Sigmoid colon (tissue), 7 donors: ENCODE results near the gene RNASET2. TPM values are rescaled to one million over a fixed set of nuclear protein-coding genes. Genes with fewer than 3 reads are reported as not detected.

ENCODE experiments used
- DNase-seq: peaks from one replicate; pipeline ENCODE4 v3.0.0-alpha.2; 2019
- H3K27ac ChIP-seq, 4 donors: fragments of 200-600 bp; sonication (generic); one replicate each; pipeline ENCODE4 v1.5.1; 2016 to 2019; ENCODE audit warnings: mild to moderate bottlenecking in 1 of 4
- H3K27me3 ChIP-seq, 3 donors: fragments of 200-600 bp; sonication (generic); one replicate each; pipeline ENCODE4 v1.5.1; 2019; ENCODE audit warnings: mild to moderate bottlenecking in 1 of 3
- H3K36me3 ChIP-seq, 4 donors: fragments of 200-600 bp; sonication (generic); one replicate each; pipeline ENCODE4 v1.5.1; 2016 to 2019
- H3K4me1 ChIP-seq, 4 donors: fragments of 200-600 bp; sonication (generic); one replicate each; pipeline ENCODE4 v1.5.1; 2017 to 2019
- H3K4me3 ChIP-seq, 4 donors: fragments of 200-600 bp; sonication (generic); one replicate each; pipeline ENCODE4 v1.5.1; 2017 to 2019; ENCODE audit warnings: mild to moderate bottlenecking in 2 of 4, moderate library complexity in 1 of 4
- H3K9me3 ChIP-seq, 4 donors: fragments of 200-600 bp in 3 of 4; sonication (generic) in 3 of 4; one replicate each; pipeline versions ENCODE4 v1.5.1 to v1.6.1; 2013 to 2019
- EP300 ChIP-seq, 4 donors: sonication (generic); formaldehyde crosslinking; IDR thresholded peaks; one replicate each; pipeline ENCODE4 v1.6.1; 2017; ENCODE audit warnings: antibody characterized with exemption in 4 of 4
- POLR2A ChIP-seq, 2 donors: fragments of 450-650 bp; IDR thresholded peaks; one replicate each; pipeline ENCODE4 v1.6.1; 2016; ENCODE audit warnings: antibody characterized with exemption in 2 of 2, mild to moderate bottlenecking in 2 of 2, moderate library complexity in 2 of 2
- POLR2AphosphoS5 ChIP-seq, 4 donors: sonication (generic); formaldehyde crosslinking; IDR thresholded peaks; one replicate each; pipeline ENCODE4 v1.6.1; 2017; ENCODE audit warnings: antibody characterized with exemption in 4 of 4
- WGBS, 2 donors: extraction: QIAGEN DNeasy Blood & Tissue Kit; methylation state at CpG; one replicate each; pipeline ENCODE4 v1.1.7; 2013; 5-methylcytosine and 5-hydroxymethylcytosine counted together
- intact Hi-C: fragments of 100-400 bp; cut with DNase I; formaldehyde crosslinking; loops from one replicate; pipeline ENCODE4 v1.15.1; 2023
- polyA plus RNA-seq, 3 donors: library from polyadenylated mRNA; stranded (reverse); fragments of 200-250 nt; gene quantifications; one replicate each; pipeline ENCODE4 v1.2.3, GENCODE V29; 2013
- total RNA-seq, 4 donors: library from RNA; depleted of rRNA; stranded (reverse); fragments of >200 nt; gene quantifications; one replicate each; pipeline ENCODE4 v1.1.0, GENCODE V29; 2016
- TF ChIP-seq, protein P1 (sequence below), 4 experiments: fragments of 450-650 bp in 3 of 4; fragments of 200-600 bp in 1 of 4; IDR thresholded peaks; one replicate each; pipeline ENCODE4 v1.5.1; 2016 to 2019; ENCODE audit warnings: antibody characterized with exemption in 4 of 4, mild to moderate bottlenecking in 3 of 4, moderate library complexity in 2 of 4
- donor health status: healthy with polysubstance abuse.
- donor health status: Bipolar disorder and iron deficiency.
- donor health status: healthy.

RNASET2 gene
- total and polyA plus RNA-seq, 7 donors, result 35.4 to 83.9 (median 43.9) TPM

DNA sequence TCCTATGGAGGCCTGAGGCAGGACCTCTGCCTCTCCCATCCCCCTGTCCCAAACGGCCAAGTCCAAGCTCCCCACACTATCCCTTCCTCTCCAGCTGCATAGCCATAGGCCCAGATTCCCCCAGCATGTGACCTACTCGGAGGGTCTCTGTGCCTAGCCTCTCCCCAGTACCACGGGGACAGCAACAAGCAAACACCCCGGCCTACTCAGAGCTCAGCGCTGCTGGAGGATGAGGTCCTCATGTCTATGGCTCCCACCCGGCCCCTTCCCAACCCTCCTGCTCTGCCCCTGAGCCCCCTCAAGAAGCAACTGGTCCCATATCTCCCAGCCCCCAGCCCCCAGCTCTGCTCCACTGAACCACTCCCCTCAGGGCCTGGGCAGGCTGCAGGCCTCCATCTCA is 24.2 kb downstream of the RNASET2 start:
- no peak for DNase-seq
- Histone ChIP-seq H3K27ac (no peak overlapping the region), H3K36me3 (peaks cover 0 to 25% (median 3%) of the 10 kb centered on the region in 4 donors), H3K27me3 (no peaks in the 10 kb centered on the region), H3K4me1 (peaks cover 0 to 14% (median 6%) of the 10 kb centered on the region in 4 donors), H3K9me3 (no peaks in the 10 kb centered on the region), H3K4me3 (no peak overlapping the region)
- intact Hi-C loops, result no loop called here
- no peak for TF ChIP-seq POLR2AphosphoS5 (IDR thresholded peaks at IDR 0.05)
- TF ChIP-seq, protein P1, sequence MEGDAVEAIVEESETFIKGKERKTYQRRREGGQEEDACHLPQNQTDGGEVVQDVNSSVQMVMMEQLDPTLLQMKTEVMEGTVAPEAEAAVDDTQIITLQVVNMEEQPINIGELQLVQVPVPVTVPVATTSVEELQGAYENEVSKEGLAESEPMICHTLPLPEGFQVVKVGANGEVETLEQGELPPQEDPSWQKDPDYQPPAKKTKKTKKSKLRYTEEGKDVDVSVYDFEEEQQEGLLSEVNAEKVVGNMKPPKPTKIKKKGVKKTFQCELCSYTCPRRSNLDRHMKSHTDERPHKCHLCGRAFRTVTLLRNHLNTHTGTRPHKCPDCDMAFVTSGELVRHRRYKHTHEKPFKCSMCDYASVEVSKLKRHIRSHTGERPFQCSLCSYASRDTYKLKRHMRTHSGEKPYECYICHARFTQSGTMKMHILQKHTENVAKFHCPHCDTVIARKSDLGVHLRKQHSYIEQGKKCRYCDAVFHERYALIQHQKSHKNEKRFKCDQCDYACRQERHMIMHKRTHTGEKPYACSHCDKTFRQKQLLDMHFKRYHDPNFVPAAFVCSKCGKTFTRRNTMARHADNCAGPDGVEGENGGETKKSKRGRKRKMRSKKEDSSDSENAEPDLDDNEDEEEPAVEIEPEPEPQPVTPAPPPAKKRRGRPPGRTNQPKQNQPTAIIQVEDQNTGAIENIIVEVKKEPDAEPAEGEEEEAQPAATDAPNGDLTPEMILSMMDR (IDR thresholded peaks at IDR 0.05), result no peak
- TF ChIP-seq POLR2A (IDR thresholded peaks at IDR 0.05), result no peak
- no peak for TF ChIP-seq EP300 (IDR thresholded peaks at IDR 0.05)
- WGBS, 2 donors, result 92 to 93% methylated on average over 6 of the region's 6 CpGs

DNA sequence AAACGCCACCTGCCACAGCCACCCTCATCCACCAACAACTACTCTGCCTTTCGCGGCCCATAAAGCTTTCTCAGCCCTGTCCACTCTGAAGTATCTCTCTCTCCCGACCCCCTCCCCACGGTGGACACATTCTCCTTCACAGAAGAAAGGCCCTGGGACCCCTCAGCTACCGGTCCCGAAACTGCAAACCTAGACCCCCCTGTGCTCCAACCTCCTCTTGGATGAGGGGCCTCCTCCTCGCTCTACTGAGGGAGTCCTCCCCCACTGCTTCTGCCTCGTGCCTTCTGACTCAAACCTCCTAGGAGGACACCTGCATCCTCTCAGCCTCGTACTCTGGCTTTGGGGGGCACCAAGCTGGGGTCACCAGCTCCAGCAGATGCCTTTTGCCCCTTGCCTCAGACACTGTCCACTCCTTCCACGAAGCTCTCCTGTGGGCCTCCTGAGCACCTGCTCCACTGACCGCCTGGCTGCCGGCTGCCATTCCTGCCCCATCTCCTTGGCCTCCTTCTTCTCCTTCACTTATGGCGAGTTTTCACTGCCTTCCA is 24.9 kb downstream of the RNASET2 start:
- intact Hi-C loops, result no loop called here
- TF ChIP-seq EP300 (IDR thresholded peaks at IDR 0.05) (no peak), POLR2AphosphoS5 (IDR thresholded peaks at IDR 0.05) (no peak), POLR2A (IDR thresholded peaks at IDR 0.05) (no peak)
- TF ChIP-seq, protein P1 (IDR thresholded peaks at IDR 0.05), result no peak

DNA sequence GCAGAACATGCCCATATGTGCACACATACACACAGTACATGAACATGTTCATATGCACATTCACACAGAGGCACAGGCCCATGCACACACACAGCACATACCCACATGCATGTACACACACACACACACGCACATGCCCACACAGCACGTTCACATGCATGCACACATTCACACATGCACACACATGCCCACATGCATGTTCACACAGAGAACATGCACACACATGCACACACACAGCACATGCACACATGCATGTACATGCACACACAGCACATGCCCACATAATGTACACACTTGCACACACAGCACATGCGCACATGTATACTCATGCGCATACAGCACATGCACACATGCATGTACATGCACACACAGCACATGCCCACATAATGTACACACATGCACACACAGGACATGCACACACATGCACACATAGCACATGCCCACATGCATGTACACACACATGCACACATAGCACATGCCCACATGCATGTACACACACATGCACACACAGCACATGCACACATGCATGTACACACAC is 25.9 kb downstream of the RNASET2 start:
- Histone ChIP-seq H3K36me3 (peaks cover 0 to 18% (median 3%) of the 10 kb centered on the region in 4 donors), H3K4me3 (no peak overlapping the region), H3K4me1 (peaks cover 0 to 14% (median 6%) of the 10 kb centered on the region in 4 donors), H3K9me3 (no peaks in the 10 kb centered on the region), H3K27ac (no peak overlapping the region), H3K27me3 (no peaks in the 10 kb centered on the region)
- DNase-seq, result no peak
- WGBS, 2 donors, result 97 to 98% methylated on average over 4 of the region's 4 CpGs
- intact Hi-C loops, result no loop called here
- TF ChIP-seq, protein P1 (IDR thresholded peaks at IDR 0.05), result no peak
- TF ChIP-seq POLR2AphosphoS5 (IDR thresholded peaks at IDR 0.05), result no peak
- no peak for TF ChIP-seq POLR2A (IDR thresholded peaks at IDR 0.05)
- TF ChIP-seq EP300 (IDR thresholded peaks at IDR 0.05), result no peak

More for the DNA sequence above, 24.9 kb downstream of the RNASET2 start:
- H3K4me1 ChIP-seq, result peaks cover 0 to 14% (median 6%) of the 10 kb centered on the region in 4 donors
- DNase-seq, result no peak
- H3K36me3 ChIP-seq, result peaks cover 0 to 21% (median 3%) of the 10 kb centered on the region in 4 donors
- no peak overlapping the region for H3K27ac ChIP-seq
- no peak overlapping the region for H3K4me3 ChIP-seq
- 95 to 96% methylated on average over 14 of the region's 14 CpGs for WGBS, 2 donors
- H3K9me3 ChIP-seq, result no peaks in the 10 kb centered on the region
- no peaks in the 10 kb centered on the region for H3K27me3 ChIP-seq

DNA sequence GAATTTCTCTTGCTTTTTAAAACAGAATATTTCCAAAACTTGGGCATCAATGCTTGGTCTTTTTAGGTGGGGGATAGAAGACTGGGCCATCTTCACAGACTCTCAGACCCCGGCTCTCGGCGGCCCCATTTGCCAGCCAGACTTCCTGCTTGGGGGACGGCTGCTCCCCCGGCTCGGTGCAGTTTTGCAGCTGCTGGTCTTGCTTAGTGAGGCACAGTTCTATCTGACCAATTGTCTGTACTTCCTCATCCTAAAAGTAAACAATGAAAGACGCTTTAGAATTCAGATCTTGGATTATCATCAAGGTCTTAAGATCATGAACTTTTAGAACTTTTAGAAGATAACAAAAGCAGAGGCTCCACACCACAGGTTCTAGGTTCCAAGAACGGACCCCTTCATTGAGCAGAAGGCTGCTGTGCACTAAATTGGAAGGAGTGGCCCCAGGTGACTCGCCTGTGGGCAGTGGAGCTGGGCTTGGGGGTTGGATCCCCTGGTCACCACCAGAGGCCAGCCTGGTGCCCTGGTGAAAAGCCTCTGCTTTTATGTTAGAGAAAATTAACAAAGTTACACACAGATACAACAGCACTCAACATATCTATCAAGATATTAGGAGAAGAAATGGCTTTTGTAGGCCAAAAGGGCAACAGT is 26.7 kb downstream of the RNASET2 start:
- TF ChIP-seq, protein P1 (IDR thresholded peaks at IDR 0.05), result no peak
- TF ChIP-seq POLR2AphosphoS5 (IDR thresholded peaks at IDR 0.05) (no peak), EP300 (IDR thresholded peaks at IDR 0.05) (no peak), POLR2A (IDR thresholded peaks at IDR 0.05) (no peak)
- Histone ChIP-seq H3K4me3 (no peak overlapping the region), H3K36me3 (peaks cover 0 to 13% (median 3%) of the 10 kb centered on the region in 4 donors), H3K4me1 (peaks cover 0 to 14% (median 6%) of the 10 kb centered on the region in 4 donors), H3K9me3 (no peaks in the 10 kb centered on the region), H3K27me3 (no peaks in the 10 kb centered on the region), H3K27ac (no peak overlapping the region)
- WGBS, 2 donors, result 46 to 70% methylated on average over 9 of the region's 9 CpGs
- intact Hi-C loops, result no loop called here
- no peak for DNase-seq
